Measurements from ENCODE around the gene CYBA. TPM values are rescaled to one million over a fixed set of nuclear protein-coding genes. Genes with fewer than 3 reads are reported as not detected.

Gene CYBA
- polyA plus RNA-seq, 1 donor (not counting 4 experiments of a cell fraction or from before 2014, with no cell fraction given), result 4.4 TPM

GRCh38 chr16:88634141-88634993 lies 16.5 kb downstream of the CYBA start:
- no peak overlapping the region for H2AFZ ChIP-seq (ENCODE audit: control insufficient read depth, low read length)

GRCh38 chr16:88633684-88634140 lies 17.1 kb downstream of the CYBA start:
- Histone ChIP-seq H3K4me3 (ENCODE audit: control insufficient read depth in 2 of 3, extremely low read depth in 1 of 3, insufficient read depth in 2 of 3, low read depth in 1 of 3, low read length in 3 of 3) (no peak overlapping the region), H3K9me3 (ENCODE audit: control insufficient read depth, low read depth, low read length) (no peaks in the 10 kb centered on the region), H3K79me2 (ENCODE audit: control insufficient read depth, insufficient read depth, low read length) (no peaks in the 10 kb centered on the region), H3K27ac (ENCODE audit: control insufficient read depth, insufficient read depth, low read length) (no peak overlapping the region), H4K20me1 (ENCODE audit: control insufficient read depth, extremely low read depth, insufficient read depth, low read length) (peaks cover 2% of the 10 kb centered on the region), H3K4me2 (ENCODE audit: control insufficient read depth, extremely low read depth, insufficient read depth, low read depth, low read length) (peak overlapping the region; percentile 71), H3K27me3 (ENCODE audit: control insufficient read depth, extremely low read depth, insufficient read depth, low read length) (peaks cover 31% of the 10 kb centered on the region), H3K36me3 (ENCODE audit: control insufficient read depth in 2 of 2, extremely low read depth in 1 of 2, insufficient read depth in 2 of 2, low read length in 2 of 2) (peaks cover 2 to 14% of the 10 kb centered on the region in 2 experiments), H2AFZ (ENCODE audit: control insufficient read depth, low read length) (no peak overlapping the region), H3K9ac (ENCODE audit: control insufficient read depth, extremely low read depth, insufficient read depth, low read length) (no peak overlapping the region), H3K9me1 (ENCODE audit: control insufficient read depth, extremely low read depth, insufficient read depth, low read length) (no peaks in the 10 kb centered on the region), H3K4me1 (ENCODE audit: control insufficient read depth, extremely low read depth, insufficient read depth, low read length) (peaks cover 18% of the 10 kb centered on the region)
- FAIRE-seq, result no peak
- TF ChIP-seq CTCF (optimal IDR thresholded peaks at IDR 0.05 in 1 of 3, IDR thresholded peaks at IDR 0.05 in 1 of 3, conservative IDR thresholded peaks at IDR 0.05 in 1 of 3; ENCODE audit: extremely low read depth in 1 of 3, insufficient read depth in 2 of 3, low read length in 3 of 3) (peak; percentile 26 to 68 (median 36)), EZH2 (IDR thresholded peaks at IDR 0.05; ENCODE audit: low read length) (no peak)
- no peak for DNase-seq (ENCODE audit: low read depth, low spot score)
- dilution Hi-C loops (cut with MboI; ENCODE audit: extremely low pct_ligation_motif_present, low sequenced_read_pairs), result no loop called here

More at GRCh38 chr16:88634141-88634993, 16.5 kb downstream of the CYBA start:
- H3K36me3 ChIP-seq (ENCODE audit: control insufficient read depth in 2 of 2, extremely low read depth in 1 of 2, insufficient read depth in 2 of 2, low read length in 2 of 2), result peaks cover 0 to 14% of the 10 kb centered on the region in 2 experiments
- H3K79me2 ChIP-seq (ENCODE audit: control insufficient read depth, insufficient read depth, low read length), result no peaks in the 10 kb centered on the region
- peaks cover 38% of the 10 kb centered on the region for H3K27me3 ChIP-seq (ENCODE audit: control insufficient read depth, extremely low read depth, insufficient read depth, low read length)
- no peak for FAIRE-seq
- H3K4me1 ChIP-seq (ENCODE audit: control insufficient read depth, extremely low read depth, insufficient read depth, low read length), result peaks cover 18% of the 10 kb centered on the region
- no peaks in the 10 kb centered on the region for H3K9me1 ChIP-seq (ENCODE audit: control insufficient read depth, extremely low read depth, insufficient read depth, low read length)
- peak overlapping the region; percentile 28 to 57 (median 40) for H3K4me3 ChIP-seq (ENCODE audit: control insufficient read depth in 2 of 3, extremely low read depth in 1 of 3, insufficient read depth in 2 of 3, low read depth in 1 of 3, low read length in 3 of 3)
- H4K20me1 ChIP-seq (ENCODE audit: control insufficient read depth, extremely low read depth, insufficient read depth, low read length), result peaks cover 6% of the 10 kb centered on the region
- DNase-seq (ENCODE audit: low read depth, low spot score), result no peak
- peak overlapping the region; percentile 71 for H3K4me2 ChIP-seq (ENCODE audit: control insufficient read depth, extremely low read depth, insufficient read depth, low read depth, low read length)
- TF ChIP-seq CTCF (optimal IDR thresholded peaks at IDR 0.05 in 1 of 3, IDR thresholded peaks at IDR 0.05 in 1 of 3, conservative IDR thresholded peaks at IDR 0.05 in 1 of 3; ENCODE audit: extremely low read depth in 1 of 3, insufficient read depth in 2 of 3, low read length in 3 of 3) (no peak), EZH2 (IDR thresholded peaks at IDR 0.05; ENCODE audit: low read length) (no peak)
- H3K27ac ChIP-seq (ENCODE audit: control insufficient read depth, insufficient read depth, low read length), result no peak overlapping the region
- no peaks in the 10 kb centered on the region for H3K9me3 ChIP-seq (ENCODE audit: control insufficient read depth, low read depth, low read length)
- dilution Hi-C loops (cut with MboI; ENCODE audit: extremely low pct_ligation_motif_present, low sequenced_read_pairs), result no loop called here
- peak overlapping the region; percentile 47 for H3K9ac ChIP-seq (ENCODE audit: control insufficient read depth, extremely low read depth, insufficient read depth, low read length)
